Neural cell (in vitro differentiated cells): ENCODE measurements around the gene RGS19. TPM values are rescaled to one million over a fixed set of nuclear protein-coding genes. Genes with fewer than 3 reads are reported as not detected.

Experiments used
- H2AFZ ChIP-seq: fragments of 200-600, 300-800 bp; sonication (generic), shearing (Covaris generic); 2 replicates; pipeline ENCODE4 v1.6.0; 2014; ENCODE audit warnings: low read depth, mild to moderate bottlenecking, antibody characterized with exemption, low read length, moderate library complexity
- H3F3A ChIP-seq: fragments of 200-600 bp; shearing (Covaris generic); 2 replicates; pipeline ENCODE4 v1.6.1; 2016; ENCODE audit warnings: mild to moderate bottlenecking, moderate library complexity, mixed read lengths, antibody characterized with exemption, low read length; ENCODE audit not compliant: insufficient read depth, poor library complexity, severe bottlenecking
- H3K27ac ChIP-seq: fragments of 200-600, 300-800 bp; sonication (generic), shearing (Covaris generic); 2 replicates; pipeline ENCODE4 v1.5.1; 2014; ENCODE audit warnings: mild to moderate bottlenecking, low read length, moderate library complexity
- H3K27me3 ChIP-seq: fragments of 300-800, 200-600 bp; sonication (generic), shearing (Covaris generic); 2 replicates; pipeline ENCODE4 v1.6.0; 2014; ENCODE audit warnings: mild to moderate bottlenecking, low read depth, low read length, moderate library complexity; ENCODE audit not compliant: insufficient read depth
- H3K36me3 ChIP-seq: fragments of 300-800, 200-600 bp; sonication (generic), shearing (Covaris generic); 2 replicates; pipeline ENCODE4 v1.5.1; 2014; ENCODE audit warnings: mild to moderate bottlenecking, antibody characterized with exemption, low read length, moderate library complexity; ENCODE audit not compliant: insufficient read depth
- H3K4me2 ChIP-seq: fragments of 300-800, 200-600 bp; sonication (generic), shearing (Covaris generic); 2 replicates; pipeline ENCODE4 v1.6.0; 2014; ENCODE audit warnings: mild to moderate bottlenecking, low read length
- H3K4me3 ChIP-seq: fragments of 300-800, 200-600 bp; sonication (generic), shearing (Covaris generic); 2 replicates; pipeline ENCODE4 v1.5.1; 2014; ENCODE audit warnings: mild to moderate bottlenecking, low read length, moderate library complexity
- H3K79me2 ChIP-seq: fragments of 200-600 bp; shearing (Covaris generic); replicated peaks from 2 replicates; pipeline ENCODE4 v1.6.0; 2014; ENCODE audit warnings: mild to moderate bottlenecking, low read length, moderate library complexity; ENCODE audit not compliant: insufficient read depth
- H3K9ac ChIP-seq: fragments of 300-800, 200-600 bp; sonication (generic), shearing (Covaris generic); 2 replicates; pipeline ENCODE4 v1.6.1; 2016; ENCODE audit warnings: mild to moderate bottlenecking, low read length, mixed read lengths
- H3K9me2 ChIP-seq: fragments of 200-600 bp; shearing (Covaris generic); 2 replicates; pipeline ENCODE4 v1.6.1; 2016; ENCODE audit warnings: mild to moderate bottlenecking, low read length, mixed read lengths; ENCODE audit not compliant: insufficient read depth
- H3K9me3 ChIP-seq: fragments of 200-600, 300-800 bp; sonication (generic), shearing (Covaris generic); 2 replicates; pipeline ENCODE4 v1.6.1; 2016; ENCODE audit warnings: mild to moderate bottlenecking, mixed run types, low read length, moderate library complexity, mixed read lengths
- H4K20me1 ChIP-seq: fragments of 200-600 bp; shearing (Covaris generic); 2 replicates; pipeline ENCODE4 v1.6.1; 2016; ENCODE audit warnings: mild to moderate bottlenecking, mixed run types; ENCODE audit not compliant: insufficient read depth
- EP300 ChIP-seq: fragments of 450-650 bp; conservative IDR thresholded peaks from 2 replicates; pipeline ENCODE4 v1.6.1; 2014; ENCODE audit warnings: antibody characterized with exemption, mild to moderate bottlenecking, moderate library complexity; ENCODE audit not compliant: poor library complexity, severe bottlenecking
- EZH2 ChIP-seq: fragments of 200-600, 300-800 bp; shearing (Covaris generic), sonication (generic); IDR thresholded peaks from 2 replicates; pipeline ENCODE4 v1.6.1; 2014; ENCODE audit warnings: antibody characterized with exemption, low read length, borderline replicate concordance, mild to moderate bottlenecking; ENCODE audit not compliant: insufficient read depth, poor library complexity, severe bottlenecking
- MXI1 ChIP-seq: fragments of 450-650 bp; conservative IDR thresholded peaks from 2 replicates; pipeline ENCODE4 v1.6.1; 2014; ENCODE audit warnings: antibody characterized with exemption, mild to moderate bottlenecking; ENCODE audit not compliant: poor library complexity, severe bottlenecking
- POLR2AphosphoS5 ChIP-seq: IDR thresholded peaks from 2 replicates; pipeline ENCODE4 v1.6.1; 2012
- RAD21 ChIP-seq: fragments of 450-650 bp; conservative IDR thresholded peaks from 2 replicates; pipeline ENCODE4 v1.6.1; 2014; ENCODE audit warnings: antibody characterized with exemption, mild to moderate bottlenecking, moderate library complexity
- SMC3 ChIP-seq: fragments of 450-650 bp; conservative IDR thresholded peaks from 2 replicates; pipeline ENCODE4 v1.6.1; 2014; ENCODE audit warnings: antibody characterized with exemption, mild to moderate bottlenecking, moderate library complexity; ENCODE audit not compliant: poor library complexity
- TAF1 ChIP-seq: IDR thresholded peaks from 2 replicates; pipeline ENCODE4 v1.6.1; 2012; ENCODE audit warnings: low read depth
- polyA plus RNA-seq: library from polyadenylated mRNA; depleted of rRNA; stranded (reverse); fragments of >200 nt; gene quantifications from 2 replicates; pipeline ENCODE4 v1.2.3, GENCODE V29; 2014
- TF ChIP-seq, protein P1 (sequence below): fragments of 450-650 bp; IDR thresholded peaks from 2 replicates; pipeline ENCODE4 v1.5.1; 2014; ENCODE audit warnings: antibody characterized with exemption, mild to moderate bottlenecking, moderate library complexity; ENCODE audit not compliant: poor library complexity, severe bottlenecking
- TF ChIP-seq, protein P2 (sequence below): IDR thresholded peaks from 2 replicates; pipeline ENCODE4 v1.6.1; 2012; ENCODE audit warnings: borderline replicate concordance

RGS19 gene
- polyA plus RNA-seq, 1 donor from 2014 or later: 3.4 TPM

DNA sequence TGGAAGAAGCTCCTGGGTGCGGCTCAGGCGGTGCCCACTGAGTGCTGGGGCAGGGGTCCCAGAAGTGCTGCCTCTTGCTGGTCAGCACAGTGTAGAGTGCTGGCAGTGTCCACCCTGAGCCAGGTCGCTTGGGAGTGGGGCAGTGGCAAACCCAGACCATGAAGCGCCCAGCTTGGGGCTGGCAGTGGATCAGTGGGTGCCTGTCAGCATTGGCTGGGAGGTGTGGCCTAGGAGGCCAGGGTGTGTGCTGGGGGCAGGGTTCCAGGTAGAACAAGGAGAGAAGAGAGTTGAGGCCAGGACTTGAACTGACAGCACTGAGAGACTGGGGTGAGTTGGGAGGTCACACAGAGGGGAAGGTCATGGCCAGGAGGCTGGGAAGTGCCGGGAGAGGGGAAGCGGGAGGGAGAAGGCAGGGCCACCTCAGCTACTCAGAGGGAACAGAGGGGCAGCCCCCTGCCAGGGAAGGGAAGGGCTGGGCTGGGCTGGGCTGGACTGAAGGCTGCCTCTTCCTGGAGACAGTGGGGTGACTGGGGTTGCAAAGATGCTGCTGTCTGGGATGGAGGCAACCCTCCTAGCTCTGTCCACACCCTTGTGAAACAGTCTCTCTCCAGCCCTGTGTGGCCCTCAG is 12.2 kb downstream of the RGS19 start:
- Histone ChIP-seq H4K20me1 (no peaks in the 10 kb centered on the region), H3K9me3 (no peaks in the 10 kb centered on the region), H3K79me2 (peaks cover 7% of the 10 kb centered on the region), H3K9ac (no peak overlapping the region), H3K27ac (no peak overlapping the region), H3F3A (no peaks in the 10 kb centered on the region), H3K36me3 (no peaks in the 10 kb centered on the region), H3K4me3 (no peak overlapping the region), H2AFZ (no peak overlapping the region), H3K27me3 (no peaks in the 10 kb centered on the region), H3K9me2 (no peaks in the 10 kb centered on the region), H3K4me2 (no peak overlapping the region)
- TF ChIP-seq EZH2: no peak
- TF ChIP-seq, protein P1, sequence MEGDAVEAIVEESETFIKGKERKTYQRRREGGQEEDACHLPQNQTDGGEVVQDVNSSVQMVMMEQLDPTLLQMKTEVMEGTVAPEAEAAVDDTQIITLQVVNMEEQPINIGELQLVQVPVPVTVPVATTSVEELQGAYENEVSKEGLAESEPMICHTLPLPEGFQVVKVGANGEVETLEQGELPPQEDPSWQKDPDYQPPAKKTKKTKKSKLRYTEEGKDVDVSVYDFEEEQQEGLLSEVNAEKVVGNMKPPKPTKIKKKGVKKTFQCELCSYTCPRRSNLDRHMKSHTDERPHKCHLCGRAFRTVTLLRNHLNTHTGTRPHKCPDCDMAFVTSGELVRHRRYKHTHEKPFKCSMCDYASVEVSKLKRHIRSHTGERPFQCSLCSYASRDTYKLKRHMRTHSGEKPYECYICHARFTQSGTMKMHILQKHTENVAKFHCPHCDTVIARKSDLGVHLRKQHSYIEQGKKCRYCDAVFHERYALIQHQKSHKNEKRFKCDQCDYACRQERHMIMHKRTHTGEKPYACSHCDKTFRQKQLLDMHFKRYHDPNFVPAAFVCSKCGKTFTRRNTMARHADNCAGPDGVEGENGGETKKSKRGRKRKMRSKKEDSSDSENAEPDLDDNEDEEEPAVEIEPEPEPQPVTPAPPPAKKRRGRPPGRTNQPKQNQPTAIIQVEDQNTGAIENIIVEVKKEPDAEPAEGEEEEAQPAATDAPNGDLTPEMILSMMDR: no peak
- TF ChIP-seq SMC3: no peak
- no peak for TF ChIP-seq RAD21

DNA sequence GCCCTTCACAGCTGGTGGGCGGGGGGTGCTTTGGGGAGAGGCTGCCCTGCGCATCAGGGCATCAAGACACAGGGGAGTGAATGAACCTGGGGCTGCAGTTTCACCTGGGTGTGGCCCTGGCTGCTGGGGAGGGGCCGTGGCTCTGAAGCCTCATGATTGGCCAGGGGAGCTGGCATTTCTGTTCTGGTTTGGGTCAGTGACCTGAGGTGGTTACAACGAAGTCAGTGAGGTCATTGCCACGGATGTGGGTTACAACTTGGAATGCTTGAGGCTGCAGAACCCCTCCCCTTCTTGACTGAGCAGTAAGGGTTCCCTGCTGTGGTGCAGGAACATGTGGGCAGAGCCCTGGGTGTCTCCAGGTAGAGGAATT is 13.4 kb downstream of the RGS19 start:
- no peaks in the 10 kb centered on the region for H3K27me3 ChIP-seq
- H3K9me3 ChIP-seq: no peaks in the 10 kb centered on the region
- H3K27ac ChIP-seq: no peak overlapping the region
- no peaks in the 10 kb centered on the region for H3K36me3 ChIP-seq
- no peak overlapping the region for H2AFZ ChIP-seq
- H3F3A ChIP-seq: no peaks in the 10 kb centered on the region
- peaks cover 7% of the 10 kb centered on the region for H3K79me2 ChIP-seq
- H3K4me2 ChIP-seq: no peak overlapping the region
- H3K9ac ChIP-seq: no peak overlapping the region
- no peak overlapping the region for H3K4me3 ChIP-seq
- no peak for TF ChIP-seq RAD21
- TF ChIP-seq, protein P2, sequence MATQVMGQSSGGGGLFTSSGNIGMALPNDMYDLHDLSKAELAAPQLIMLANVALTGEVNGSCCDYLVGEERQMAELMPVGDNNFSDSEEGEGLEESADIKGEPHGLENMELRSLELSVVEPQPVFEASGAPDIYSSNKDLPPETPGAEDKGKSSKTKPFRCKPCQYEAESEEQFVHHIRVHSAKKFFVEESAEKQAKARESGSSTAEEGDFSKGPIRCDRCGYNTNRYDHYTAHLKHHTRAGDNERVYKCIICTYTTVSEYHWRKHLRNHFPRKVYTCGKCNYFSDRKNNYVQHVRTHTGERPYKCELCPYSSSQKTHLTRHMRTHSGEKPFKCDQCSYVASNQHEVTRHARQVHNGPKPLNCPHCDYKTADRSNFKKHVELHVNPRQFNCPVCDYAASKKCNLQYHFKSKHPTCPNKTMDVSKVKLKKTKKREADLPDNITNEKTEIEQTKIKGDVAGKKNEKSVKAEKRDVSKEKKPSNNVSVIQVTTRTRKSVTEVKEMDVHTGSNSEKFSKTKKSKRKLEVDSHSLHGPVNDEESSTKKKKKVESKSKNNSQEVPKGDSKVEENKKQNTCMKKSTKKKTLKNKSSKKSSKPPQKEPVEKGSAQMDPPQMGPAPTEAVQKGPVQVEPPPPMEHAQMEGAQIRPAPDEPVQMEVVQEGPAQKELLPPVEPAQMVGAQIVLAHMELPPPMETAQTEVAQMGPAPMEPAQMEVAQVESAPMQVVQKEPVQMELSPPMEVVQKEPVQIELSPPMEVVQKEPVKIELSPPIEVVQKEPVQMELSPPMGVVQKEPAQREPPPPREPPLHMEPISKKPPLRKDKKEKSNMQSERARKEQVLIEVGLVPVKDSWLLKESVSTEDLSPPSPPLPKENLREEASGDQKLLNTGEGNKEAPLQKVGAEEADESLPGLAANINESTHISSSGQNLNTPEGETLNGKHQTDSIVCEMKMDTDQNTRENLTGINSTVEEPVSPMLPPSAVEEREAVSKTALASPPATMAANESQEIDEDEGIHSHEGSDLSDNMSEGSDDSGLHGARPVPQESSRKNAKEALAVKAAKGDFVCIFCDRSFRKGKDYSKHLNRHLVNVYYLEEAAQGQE: no peak
- no peak for TF ChIP-seq SMC3
- TF ChIP-seq POLR2AphosphoS5: no peak
- TF ChIP-seq EZH2: no peak
- TF ChIP-seq EP300: no peak
- TF ChIP-seq, protein P1: no peak
- no peak for TF ChIP-seq TAF1
- no peak for TF ChIP-seq MXI1
- no peaks in the 10 kb centered on the region for H4K20me1 ChIP-seq
- no peaks in the 10 kb centered on the region for H3K9me2 ChIP-seq
